CD4-positive, alpha-beta T cell treated with Interleukin-17A for 1 hour (primary cell): Measurements from ENCODE around the gene JAM3.

Experiments
- DNase-seq: peaks from one replicate; pipeline ENCODE4 v3.0.0-alpha.2; 2020

JAM3 gene

DNA sequence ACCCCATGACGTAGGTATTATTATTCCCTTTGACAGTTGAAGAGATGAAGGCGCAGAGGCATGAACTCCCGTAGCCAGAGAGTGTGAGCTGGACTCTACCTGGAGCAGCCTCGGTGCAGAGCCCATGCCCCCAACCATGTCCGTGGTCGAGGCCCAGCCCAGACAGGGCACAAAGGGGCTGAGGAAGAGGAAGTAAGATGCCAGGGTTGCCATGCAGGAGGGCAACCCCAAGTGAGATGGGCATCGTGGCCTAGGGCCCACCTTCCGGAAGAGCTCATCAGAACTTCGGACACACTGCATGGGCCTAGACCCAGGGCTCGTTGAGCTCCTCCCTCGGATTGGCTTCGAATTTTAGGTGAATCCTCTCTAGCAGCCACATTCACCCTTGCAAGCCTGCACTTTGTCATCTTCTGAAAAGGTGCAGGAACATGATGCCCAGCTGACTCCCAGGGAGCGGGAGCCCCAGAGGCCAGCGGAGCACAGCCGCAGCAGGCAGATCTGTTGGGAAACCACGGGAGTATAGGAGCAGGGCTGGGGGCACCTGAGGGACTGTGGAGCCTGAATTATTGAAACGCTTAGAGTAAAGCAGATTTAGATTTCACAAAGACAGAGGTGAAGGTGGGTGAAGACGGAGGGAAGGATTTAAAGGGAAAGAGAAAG is 29.0 kb upstream of the JAM3 start:
- no peak for DNase-seq

GRCh38 chr11:134040386-134041302 is 28.2 kb upstream of the JAM3 start:
- DNase-seq, result no peak

DNA sequence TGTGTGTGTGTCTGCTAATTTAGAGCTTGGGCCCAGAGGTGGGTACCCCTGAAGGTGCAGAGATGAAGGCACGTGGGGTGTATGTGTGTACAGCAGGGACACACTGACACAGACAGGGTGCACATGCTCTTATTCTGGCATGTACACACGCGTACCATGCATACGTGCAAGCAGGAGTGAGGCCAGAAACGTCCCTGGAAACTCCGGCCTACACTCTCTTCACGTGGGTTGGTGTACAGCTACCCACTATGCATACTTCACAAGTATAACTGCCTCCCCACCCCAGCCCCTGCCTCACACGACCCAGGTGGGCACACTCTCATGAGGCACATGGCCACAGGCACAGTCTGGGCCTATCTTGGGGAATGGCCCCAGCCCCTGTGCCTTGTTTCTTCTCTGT is 27.5 kb upstream of the JAM3 start:
- DNase-seq, result no peak

- DNase-seq, result no peak
These were observed 26.8 kb upstream of the JAM3 start for GRCh38 chr11:134041791-134042696.

- DNase-seq, result no peak
These were observed 25.0 kb upstream of the JAM3 start for GRCh38 chr11:134043821-134044420.

DNA sequence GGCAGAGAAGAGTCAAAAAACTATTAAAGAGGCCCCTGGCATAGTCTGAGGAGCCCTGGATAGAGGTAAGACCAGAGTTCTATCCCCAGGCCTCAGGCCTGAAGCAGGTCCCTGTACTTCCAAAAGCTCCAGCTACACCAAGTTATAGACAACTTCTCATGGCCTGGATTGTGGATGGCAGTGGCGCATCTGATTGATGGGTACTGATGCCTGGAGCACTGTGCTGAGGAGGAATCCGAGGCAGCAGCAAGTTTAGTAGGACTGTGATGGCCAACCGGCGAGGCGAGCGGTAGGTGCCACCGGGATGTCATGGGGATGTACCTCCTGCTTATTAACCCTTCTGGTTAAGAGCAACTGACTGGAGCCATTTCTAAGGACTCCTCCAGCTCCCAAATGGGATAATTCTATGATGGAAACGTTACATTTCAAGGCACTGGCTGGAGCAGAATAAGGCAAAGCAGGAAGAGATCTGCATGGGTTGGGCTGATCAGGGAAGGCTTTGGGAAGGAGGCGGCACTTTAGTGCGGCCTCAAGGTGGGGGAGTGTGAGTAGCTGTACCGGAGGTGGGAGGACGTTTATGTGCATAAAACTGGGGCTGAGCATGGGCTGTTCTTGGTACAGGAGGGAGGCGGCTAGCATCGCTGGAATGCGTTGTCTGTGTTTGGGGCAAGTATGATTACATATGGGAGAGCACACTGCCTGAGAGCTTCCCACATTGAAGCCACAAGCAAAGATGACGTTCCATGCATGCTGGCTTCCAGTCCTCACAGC is 24.2 kb upstream of the JAM3 start:
- DNase-seq, result no peak

DNA sequence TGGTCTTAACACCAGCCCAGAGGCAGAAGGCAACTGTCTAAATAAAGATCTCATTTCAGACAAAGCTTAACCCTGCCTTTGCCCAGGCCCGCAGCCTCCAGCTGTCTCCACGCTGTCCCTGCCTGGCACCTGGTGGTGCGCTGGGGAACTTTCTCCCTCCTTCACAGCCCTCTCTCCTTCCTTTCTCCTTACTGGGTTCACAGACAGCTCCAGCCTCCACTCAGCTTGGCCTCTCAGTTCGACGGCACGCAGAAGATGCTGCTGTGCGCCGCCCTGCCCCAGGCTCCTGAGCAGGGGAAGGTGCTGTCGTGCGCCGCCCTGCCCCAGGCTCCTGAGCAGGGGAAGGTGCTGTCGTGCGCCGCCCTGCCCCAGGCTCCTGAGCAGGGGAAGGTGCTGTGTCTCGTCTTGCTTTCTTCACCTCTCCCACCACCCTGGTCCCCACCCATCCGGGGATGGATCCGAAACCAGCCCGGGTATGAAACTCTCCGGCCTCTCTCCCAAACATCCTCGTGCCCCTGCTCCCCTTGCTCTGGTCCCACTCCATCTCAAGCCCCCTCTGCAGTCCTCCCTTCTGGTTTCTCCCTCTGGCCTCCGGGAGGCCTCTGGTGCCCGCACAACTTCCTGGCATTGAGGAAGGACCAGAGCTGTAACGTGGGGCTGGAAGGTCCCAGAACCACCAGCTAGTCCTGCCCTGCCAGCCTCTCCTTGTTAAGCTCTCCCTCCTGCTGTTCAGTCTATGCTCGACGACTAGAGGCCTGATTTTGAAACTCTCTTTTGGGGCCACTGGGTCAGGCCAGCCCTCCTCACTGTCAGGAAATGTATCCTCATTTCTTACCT is 22.9 kb upstream of the JAM3 start:
- peak; percentile 40 for DNase-seq

- no peak for DNase-seq
These were observed 22.0 kb upstream of the JAM3 start for GRCh38 chr11:134046681-134047449.

DNA sequence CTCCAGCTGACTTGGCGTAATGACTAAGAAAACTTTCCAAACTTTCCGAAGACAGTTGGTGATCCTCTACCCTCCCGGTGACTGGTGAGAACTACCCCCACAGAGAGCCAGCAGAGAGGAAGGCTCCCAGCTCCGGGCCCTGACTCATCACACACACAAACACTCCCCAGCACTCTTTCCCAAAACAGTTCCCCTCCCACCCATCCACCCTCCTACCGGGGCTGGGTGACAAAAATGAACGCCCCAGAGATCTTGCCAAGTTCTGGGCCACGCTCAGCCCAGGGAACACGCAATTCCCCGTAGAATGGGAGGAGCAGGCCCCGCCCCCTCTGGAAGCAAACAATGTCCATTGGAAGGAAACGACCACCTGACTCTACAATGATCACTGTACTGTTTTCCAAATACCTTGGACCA is 21.3 kb upstream of the JAM3 start:
- DNase-seq, result no peak

DNA sequence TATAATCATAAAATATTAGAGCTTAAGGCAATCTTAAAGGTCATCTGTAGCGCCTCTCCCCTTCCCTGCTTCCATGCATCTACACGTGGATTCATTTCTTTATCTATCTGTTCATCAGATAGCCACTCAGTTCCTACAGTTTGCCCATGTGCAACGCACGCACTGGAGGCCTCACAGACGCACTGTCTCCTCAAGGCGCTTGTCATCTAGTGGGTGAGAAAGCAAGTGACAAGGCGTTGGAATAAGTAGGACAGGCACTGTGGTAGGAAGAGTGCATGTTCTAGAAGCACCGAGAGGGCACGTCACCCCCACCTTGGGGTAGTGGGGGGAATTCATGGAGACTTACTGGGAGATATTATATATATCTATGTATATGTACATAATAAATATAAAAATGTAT is 20.8 kb upstream of the JAM3 start:
- DNase-seq, result no peak

DNA sequence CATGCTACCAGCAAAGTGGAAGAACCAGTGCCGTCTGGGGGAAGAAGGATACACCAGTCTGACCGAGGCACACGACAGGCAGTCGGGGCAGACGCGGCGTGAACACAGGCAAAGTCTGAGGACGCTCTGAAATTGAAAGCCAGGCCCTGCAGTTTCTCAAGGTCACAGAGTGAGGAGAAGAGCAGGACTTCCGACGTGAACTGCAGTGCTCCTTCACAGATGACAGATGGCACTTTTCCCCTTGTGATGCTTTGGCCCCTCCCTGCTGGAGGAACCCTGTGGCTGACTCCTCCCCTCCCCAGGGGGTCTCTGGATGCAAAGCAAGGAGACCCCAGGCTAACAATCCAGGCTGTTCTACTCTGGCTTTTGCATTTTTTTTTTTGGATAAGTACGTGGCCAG is 19.6 kb upstream of the JAM3 start:
- no peak for DNase-seq

DNA sequence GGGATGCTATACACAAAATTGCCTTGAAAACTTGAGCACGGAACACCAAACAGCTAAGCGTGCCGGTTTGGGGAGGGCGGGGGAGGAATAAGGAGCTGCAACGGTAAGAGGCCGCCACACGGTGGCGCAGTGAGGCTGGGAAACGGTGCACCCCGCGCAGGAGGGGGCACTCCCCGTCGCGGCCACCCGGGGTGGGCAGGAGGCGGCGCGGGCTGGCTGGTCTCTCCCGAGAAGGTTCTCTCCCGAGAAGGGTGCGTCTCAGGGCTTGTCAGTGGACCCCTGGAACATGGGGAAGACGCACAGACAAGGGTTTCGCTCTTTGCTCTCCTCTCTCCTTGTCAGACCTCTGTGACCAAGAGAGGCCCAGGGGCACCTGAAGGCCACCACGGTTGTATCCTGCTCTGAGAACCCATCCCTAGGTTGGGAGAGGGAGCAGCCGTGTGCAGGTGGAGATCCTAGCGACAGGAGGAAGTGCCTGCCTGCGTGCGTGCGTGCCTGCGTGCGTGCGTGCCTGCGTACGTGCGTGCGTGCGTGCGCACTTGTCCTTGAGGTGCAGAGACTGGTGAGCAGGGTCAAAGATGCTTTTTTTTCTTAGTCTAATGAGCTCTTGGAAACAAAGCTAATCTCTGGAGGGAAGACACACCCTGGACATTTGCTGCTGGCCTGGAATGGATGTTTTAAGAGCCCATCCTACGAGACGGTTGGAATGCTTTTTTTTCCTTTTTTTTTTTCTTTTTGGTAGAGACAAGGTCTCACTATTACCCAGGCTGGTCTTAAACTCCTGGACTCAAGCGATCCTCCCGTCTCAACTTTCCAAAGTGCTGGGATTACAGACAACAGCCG is 18.1 kb upstream of the JAM3 start:
- DNase-seq, result peak; percentile 75

DNA sequence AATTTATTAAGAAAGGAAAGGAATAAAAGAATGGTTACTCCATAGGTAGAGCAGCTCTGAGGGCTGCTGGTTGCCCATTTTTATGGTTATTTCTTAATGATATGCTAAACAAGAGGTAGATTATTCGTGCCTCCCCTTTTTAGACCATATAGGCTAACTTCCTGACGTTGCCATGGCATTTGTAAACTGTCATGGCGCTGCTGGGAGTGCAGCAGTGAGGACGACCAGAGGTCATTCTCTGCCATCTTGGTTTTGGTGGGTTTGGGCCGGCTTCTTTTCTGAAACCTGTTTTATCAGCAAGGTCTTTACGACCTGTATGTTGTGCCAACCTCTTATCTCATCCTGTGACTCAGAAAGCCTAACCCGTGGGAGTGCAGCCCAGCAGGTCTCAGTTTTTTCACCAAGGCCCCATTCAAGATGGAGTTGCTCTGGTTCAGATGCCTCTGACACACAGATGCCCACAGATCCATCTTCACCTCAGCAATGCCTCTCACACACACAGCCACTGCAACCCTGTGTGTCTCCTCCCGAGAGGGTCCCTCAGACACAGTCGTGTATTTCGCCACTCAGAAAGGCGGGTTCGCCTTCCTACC is 16.4 kb upstream of the JAM3 start:
- DNase-seq, result no peak

GRCh38 chr11:134052988-134053945 is 15.6 kb upstream of the JAM3 start:
- DNase-seq, result no peak

- no peak for DNase-seq
These were observed 13.8 kb upstream of the JAM3 start for GRCh38 chr11:134055029-134055428.

DNA sequence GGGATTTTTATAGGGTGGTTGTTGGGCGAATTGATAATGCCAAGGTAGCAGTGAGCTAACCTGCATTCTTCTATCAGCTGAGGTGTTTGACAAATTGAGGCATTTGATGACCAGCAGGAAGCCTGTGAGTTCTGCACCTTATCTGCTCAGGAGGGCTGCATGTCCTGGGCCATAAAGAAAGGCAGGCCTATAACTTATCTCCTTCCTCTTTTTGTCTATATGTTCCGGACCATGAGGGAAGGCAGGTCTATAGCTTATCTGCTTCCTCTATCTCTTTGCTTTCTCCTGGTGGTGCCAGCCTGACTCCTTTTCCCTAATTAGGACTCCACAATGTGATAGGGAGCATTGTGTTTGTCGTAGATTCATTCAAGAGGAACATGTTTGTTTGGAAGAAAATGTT is 8.6 kb upstream of the JAM3 start:
- no peak for DNase-seq

DNA sequence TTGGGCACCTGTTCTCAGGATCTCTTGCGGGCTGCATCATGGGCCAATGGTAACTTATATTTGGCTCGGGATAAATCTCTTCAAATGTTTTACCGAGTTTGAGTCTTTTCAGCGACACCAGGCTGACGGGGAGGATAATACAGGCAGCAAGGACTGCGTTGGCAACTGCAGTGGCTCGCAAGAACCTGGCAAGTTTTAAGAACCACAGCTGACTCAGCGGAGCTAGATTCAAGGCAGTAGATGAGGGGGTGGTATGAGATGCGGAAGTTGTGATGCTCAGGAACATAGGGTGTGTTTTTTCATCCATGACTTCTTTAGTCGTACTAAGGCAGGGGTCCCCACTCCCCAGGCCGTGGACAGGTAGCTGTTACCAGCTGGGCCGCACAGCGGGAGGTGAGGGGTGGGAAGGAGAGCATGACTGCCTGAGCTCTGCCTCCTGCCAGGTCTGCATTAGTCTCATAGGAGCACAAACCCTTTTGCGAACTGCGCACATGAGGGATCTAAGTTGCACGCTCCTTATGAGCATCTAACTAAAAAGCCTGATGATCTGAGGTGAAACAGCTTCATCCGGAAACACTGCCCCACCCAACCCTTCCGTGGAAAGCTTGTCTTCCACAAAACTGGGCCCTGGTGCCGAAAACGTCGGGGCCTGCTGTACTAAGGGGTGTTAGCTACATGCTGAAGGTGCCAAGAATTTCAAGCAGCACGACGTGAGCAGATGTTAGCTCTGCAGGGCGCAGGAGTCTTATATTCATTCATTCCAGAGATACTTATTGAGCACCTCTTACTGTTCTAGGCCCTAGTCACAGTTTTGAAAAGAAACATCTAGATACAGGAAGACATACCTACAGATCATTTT is 6.4 kb upstream of the JAM3 start:
- no peak for DNase-seq
